ENCODE data around the gene ATXN2.

GRCh38 chr12:111626230-111626629 is 27.1 kb upstream of the ATXN2 start:
- TF ChIP-seq GATA3 (IDR thresholded peaks at IDR 0.05; ENCODE audit: low read depth, low read length) (no peak), GATA2 (IDR thresholded peaks at IDR 0.05; ENCODE audit: low read depth, low read length) (no peak)
